ENCODE results near the gene ZNF446.
"Not testable (repeated sequence)": the region's sequence is repeated elsewhere in the genome, so short reads cannot be mapped to it uniquely, and the experiment has no call there.

ZNF446 gene

DNA sequence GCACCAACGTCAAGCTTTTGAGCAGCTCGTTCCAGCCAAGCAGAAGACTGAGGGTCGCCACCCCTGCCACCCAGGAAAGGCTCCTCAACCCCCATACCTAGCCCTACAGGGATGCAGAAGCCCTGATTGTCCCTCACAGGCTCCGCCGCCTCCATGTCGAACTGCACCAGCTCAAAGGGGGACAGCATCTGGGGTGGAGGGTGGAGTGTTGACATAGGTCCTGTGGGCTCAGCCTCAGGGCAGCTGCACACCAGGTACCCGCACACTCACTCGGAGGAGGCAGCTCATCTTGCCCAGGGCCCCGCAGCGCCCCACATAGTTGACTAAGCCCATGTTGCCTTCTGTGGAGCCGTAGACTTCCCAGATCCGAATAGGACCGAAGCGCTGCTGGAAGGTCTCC lies 24.1 kb downstream of the ZNF446 start:
- no peak for DNase-seq (ENCODE audit: low spot score)

DNA sequence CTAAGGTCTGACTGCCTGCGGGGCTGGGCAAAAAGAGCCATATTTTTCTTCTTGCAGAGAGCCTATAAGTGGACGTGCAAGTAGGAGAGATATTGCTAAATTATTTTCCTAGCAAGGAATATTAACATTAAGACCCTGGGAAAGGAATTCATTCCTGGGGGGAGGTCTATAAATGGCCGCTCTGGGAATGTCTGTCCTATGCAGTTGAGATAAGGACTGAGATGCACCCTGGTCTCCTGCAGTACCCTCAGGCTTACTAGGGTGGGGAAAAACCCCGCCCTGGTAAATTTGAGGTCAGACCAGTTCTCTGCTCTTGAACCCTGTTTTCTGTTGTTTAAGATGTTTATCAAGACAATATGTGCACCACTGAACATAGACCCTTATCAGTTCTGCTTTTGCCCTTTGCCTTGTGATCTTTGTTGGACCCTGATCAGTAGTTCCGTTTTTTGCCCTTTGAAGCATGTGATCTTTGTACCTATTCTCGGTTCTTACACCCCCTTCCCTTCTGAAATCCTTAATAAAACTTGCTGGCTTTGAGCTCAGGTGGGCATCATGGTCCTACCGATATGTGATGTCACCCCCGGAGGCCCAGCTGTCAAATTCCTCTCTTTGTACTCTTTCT lies 31.6 kb downstream of the ZNF446 start:
- DNase-seq (ENCODE audit: low spot score) = not testable (repeated sequence)

DNA sequence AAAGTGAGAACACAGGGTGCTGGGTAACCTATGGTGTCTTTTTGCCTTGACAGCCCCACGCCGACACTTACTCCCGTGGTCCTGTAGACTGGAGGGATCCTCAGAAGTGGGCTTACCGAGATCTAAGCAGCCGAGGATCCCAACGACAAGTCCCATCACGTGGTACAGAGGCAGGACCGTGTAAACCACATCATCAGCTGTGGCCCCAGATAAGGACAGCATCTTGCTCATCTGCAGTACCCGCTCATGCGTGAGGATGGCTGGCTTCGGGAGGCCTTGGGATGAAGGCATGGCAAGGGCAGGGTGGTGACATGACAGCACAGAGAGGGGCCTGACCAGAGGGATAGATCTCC lies 33.6 kb downstream of the ZNF446 start:
- no peak for DNase-seq (ENCODE audit: low spot score)

DNA sequence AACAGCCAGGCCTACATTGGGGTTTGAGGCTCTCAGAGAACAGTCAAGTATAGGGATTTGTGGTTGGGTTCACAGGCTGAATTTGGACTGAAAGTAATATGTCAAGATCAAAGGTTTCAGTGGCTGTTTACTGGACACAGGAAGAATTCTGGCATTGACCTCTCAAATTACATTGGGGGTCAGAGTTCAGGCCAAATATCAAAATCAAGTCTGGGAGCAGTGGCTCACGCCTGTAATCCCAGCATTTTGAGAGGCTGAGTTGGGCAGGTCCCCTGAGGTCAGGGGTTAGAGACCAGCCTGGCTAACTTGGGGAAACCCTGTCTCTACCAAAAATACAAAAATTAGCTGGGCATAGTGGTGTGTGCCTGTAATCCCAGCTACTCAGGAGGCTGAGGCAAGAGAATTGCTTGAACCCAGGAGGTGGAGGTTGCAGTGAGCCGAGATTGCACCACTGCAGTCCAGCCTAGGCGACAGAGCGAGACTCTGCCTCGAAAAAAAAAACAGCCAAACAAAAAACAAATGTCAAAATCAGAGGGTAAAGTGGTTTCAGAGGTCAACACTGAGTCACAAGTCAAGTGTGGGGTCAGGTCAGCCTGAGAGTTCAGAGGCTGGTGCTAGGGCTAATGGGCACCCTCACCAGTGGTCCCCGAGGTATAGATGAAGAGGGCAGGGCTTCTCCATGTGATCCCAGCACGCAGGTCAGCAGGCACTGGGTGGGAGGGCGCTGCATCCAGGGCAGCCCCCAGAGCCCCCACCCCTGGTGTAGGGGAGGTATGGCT lies 34.1 kb downstream of the ZNF446 start:
- DNase-seq (ENCODE audit: low spot score) = no peak

DNA sequence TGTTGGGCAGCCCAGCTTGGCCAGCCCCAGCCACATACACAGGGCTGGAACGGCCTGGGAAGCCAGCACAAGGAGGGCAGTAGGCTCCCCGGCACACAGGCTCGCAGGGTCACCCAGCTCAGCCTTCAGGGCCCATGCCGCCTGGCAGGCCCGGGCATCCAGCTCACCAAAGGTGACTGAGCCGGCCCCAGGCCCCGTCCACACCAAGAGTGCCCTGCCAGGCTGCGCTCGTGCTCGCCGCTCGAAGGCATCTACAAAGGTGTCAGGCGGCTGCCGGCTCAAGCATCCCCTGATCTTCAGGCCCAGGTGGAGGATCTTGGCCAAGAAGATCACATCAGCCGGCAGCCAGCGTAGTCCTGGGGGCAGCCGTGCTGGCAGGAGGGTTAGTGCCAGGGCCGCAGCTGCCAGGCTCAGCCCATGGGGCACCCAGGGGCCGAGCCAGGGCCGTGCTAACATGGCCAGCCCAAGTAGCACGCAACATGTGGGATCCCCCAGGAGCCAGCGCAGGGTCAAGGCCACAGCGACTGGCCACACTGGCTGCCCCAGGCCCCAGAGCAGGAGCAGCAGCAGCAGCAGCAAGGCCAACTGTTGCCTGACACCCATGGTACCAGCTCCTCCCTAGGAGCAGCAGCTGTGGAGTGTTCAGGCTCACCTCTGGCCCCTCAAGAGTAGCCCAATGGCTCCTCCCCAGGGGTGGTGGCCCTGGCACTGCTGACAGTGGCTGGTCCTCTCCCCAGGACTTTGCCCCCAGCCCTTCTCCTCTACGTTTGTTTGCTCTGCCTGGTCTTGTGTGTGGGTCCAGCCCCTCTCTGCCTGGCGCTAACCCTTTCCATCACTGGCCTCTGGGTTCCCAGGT lies 35.4 kb downstream of the ZNF446 start, which contains the start of gene SLC27A5:
SLC27A5 (minus strand) TSS at position 640 of the 856 bp plus-strand sequence; CDS start at position 603, 37 bp downstream.
- DNase-seq (ENCODE audit: low spot score) = no peak

DNA sequence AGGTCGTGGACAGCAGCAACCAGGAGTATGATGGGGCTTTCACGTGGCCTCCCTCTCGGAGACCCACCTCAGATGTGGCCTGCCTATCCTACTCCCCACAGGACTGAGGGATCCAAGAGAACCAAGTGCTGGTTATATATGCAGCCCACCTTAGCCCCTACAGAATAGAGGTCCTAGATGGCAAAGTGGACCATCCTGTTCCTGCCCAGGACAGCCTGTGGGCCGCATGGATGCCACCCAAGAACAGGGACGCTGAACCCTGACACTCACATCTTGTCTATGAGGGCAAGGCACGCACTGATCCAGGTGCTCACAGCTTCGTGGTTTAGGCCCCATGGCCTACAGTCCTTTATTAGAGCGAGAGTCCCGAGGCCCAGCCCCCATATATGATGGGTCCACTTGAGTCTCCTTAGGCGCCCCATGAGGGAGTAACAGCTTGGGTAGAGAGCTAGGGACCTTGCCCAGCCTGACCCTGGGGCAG lies 37.1 kb downstream of the ZNF446 start:
- DNase-seq (ENCODE audit: low spot score) = no peak

DNA sequence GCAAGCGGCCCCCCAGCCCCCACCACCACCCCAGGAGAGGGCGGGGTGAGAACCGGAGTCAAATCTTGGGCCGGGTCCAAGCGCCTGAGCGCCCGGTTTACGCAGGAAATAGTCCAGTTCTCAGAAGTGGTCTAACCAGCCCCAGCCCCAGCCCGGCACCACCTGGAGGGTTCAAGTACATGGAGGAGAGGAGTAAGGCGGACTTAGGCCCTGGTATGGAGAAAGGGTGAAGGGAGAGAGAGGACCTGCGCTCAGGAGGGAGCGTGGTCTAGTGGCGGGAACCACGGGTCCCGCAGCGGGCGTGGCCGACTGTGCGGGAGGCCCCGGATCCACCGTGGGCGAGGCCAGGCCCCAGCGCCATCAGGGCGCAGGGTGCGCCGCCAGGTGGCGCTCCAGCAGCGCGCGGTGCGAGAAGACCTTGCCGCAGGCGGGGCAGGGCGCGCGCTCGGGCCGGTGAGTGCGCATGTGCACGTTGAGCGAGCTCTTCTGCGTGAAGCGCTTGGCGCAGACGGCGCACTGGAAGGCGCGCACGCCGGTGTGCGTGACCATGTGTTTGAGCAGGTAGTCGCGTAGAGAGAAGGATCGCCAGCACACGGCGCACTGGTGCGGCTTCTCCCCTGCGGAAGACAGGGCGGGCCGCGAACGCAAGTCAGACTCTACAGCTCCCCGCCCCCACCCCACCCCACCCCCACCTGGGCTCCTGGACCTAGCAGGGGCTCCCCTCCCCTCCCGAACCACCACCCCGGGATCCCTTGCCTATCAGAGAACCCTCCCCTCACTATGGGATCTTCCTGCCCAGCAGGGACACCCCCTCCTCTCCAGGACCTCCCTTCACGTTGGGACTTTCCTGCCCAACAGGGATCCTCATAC lies 37.8 kb downstream of the ZNF446 start:
- peak; percentile 86 for DNase-seq (ENCODE audit: low spot score)

DNA sequence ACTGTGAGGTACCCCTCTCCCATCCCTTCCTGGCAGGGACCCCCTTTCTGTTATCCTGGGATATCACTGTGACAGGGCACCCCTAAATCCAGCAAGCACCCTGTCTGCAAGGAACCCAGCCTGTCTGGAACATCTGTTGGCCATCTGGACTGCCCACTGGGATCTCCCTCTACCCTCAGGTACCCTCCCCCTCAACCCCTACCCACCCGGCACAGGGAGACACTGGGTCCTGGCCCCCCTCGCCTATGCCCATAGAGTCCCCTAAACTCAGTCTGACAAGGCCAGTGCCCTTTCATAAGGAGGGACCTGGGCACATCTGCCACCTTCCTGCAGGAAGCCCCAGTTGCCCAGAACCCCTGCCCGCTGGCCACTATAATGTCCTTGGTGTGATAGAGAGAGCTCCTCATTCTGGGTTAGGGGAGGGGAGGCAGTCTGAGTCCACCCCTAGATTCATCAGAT lies 38.4 kb downstream of the ZNF446 start:
- no peak for DNase-seq (ENCODE audit: low spot score)

DNA sequence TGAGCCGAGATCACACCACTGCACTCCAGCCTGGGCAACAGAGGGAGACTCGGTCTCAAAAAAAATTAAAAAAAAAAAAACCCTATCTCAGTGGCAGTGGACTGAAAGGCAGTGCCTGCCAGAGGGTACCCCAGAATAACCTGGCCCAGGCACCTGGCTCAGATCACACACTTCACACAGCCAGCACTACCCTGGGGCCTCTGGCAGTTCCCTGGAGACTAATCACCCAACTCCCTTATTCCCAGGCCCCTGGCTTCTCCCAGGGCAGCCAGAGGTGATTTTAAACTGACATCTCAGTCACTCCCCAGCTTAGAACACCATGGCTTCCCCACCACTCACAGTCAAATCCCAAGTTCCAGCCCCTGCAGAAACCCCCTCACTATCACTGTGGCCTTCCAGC lies 39.1 kb downstream of the ZNF446 start:
- DNase-seq (ENCODE audit: low spot score) = no peak

DNA sequence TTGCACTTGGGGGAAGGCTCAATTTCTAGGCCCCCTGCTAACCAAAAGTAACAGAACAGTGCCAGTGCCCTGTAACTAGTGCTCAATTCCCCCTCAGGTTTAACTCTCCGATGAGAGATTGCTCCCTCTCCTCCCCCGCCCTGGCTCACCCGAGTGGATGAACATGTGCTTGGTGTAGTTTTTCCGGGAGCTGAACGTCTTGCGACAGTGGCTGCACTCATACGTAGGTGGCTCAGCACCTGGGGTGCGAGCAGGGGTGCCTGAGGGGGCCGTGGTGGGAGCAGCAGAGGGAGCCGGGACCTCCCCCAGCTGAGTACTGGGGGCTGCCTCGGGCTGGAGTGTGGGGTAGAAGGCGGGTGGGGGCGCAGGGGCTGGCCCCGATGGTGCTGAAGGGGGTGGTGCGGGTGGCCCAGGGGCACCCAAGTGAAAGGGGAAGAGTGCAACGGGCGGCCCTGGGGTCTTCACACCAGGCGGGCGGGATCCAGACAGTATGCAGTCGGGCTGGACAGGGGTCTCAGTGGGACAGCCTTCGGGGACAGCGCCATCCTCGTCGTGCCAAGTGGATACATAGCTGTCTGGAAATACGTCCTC lies 40.2 kb downstream of the ZNF446 start:
- no peak for DNase-seq (ENCODE audit: low spot score)

DNA sequence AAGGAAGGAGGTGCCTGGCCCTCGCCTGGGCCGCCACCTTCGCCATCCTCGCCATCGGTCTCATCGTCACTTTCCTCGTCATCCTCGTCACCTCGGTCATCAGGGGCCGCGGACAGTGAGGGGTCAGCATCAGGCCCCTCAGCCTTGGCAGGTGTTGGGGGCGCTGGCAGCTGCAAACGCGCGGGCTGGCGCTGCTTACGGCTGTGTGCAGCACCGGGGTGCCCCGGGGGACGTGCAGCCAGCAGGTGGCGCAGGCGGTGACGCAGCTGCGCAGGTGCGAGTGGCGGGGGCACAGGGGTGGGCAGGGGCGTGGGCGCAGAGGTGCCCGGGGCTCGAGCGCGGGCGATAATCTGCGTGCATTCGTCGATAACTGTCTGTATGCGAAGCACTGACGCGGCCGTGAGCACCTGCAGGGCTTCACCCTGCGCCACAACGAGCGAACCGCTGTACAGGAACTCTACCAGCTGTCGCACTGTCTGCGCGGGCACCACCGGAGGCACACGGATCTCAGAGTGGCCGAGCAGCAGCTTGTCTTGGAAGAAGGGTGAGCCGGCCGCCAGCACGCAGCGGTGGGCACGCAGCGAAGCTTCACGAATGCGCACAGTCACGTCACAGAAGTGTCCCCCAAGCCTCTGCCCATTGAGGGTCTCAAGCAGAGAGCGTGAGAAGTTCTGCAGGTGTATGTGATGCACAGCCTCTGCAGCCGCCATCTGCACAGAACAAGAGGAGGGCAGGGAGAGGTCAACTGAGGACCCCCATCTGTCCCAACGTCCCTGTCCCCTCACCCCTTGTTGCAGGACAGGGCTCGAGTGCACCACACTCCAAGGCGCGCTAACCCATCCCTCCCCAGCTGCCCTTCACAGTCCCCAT lies 41.0 kb downstream of the ZNF446 start:
- no peak for DNase-seq (ENCODE audit: low spot score)

DNA sequence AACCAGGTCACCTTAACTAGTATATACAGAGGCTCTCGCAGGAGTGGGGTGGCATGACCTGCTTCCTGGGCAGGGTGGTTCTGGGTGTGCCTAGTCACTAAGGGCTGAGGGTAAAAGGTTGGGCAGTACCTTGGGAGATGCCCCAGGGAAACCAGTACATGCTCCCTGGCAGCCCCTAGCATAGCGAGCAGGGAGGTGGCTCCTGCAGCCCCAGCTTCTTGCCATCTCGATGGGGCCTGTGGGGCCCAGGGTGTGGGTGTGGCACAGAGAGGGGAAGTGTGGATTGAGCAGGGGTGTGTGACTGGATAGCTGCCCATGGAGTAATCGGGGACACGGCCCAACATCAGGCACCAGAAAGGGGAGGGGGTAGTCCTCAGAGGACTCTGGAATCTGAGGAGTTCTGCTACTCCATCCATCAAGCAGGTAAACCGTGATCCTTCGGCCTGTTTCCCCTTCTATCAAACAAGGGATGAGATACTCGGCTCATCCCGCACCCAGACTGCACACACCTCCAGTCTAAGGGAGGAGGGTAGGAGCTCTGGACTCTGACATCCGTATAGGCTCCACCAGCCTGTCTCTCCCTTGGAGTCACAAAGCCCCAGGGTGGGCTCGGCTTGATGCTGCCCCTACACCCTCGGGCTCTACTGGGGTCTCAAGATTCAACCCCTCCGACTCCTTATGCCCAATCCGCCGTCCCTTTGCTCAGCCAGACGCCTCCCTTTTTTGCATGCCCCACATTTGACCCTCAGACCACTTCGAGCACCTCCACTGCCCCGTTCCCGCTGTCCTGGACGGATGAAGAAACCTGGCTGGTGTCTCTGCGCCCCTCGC lies 42.3 kb downstream of the ZNF446 start:
- no peak for DNase-seq (ENCODE audit: low spot score)

DNA sequence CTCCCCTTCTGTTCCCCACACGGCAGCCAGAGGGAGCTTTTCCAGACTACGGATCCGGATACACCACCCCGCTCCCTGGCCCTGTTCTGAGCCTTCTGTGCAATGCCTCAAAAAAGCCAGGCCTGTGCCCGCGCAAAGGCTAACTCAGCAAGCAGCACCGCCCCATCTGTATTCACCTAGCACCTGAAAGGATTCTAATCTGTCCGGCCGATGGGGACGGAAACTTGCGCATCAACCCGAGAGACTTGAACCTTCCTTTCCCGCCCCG lies 42.9 kb downstream of the ZNF446 start:
- peak; percentile 87 for DNase-seq (ENCODE audit: low spot score)

DNA sequence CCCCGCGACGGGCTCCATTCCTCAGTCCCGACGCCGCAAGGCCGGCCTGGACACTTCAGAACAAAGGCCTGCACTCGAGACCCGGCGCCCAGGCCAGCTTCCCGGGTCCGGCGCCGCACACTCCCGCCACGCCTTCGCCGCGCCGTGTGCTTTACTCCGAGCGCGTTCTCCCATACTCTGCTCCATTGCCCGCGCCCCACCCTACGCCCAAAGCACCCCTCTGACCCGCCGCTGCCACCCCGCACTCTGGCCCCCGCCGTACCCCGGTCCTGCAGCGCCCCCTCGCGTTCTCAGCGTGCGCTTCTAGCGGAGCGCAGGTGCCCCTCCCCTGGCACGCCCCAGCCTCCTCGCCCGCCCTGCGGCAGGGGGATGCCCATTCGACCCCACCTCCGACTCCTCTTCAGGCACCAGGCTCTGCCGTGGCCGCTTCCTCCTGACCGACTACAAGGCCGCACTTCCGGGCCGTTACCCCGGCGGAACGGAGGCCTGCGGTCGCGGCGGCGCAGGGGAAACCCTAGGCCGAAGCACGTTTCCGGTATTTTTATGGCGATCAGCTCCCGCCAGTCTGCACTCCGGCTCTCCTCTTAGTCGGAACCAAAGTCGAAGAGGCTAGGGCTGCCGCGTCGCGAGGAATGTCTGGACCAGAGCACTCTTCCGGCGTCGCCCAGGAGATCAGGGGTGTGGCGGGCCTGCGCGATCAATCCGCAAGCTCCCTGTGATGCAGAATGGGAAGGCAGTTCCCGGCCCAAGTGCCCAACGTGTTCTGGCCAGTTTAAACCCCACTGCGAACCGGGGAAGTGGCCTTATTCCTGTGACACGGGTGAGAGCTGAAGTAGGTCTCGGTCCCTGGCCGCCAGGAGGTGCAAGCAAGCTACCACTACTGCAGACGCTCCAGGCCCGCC lies 43.5 kb downstream of the ZNF446 start, which contains the start of gene ZBTB45:
ZBTB45 (minus strand) TSS at position 456 of the 902 bp plus-strand sequence. CDS start 2,137 bp downstream, outside the sequence.
- peak; percentile 90 for DNase-seq (ENCODE audit: low spot score)

DNA sequence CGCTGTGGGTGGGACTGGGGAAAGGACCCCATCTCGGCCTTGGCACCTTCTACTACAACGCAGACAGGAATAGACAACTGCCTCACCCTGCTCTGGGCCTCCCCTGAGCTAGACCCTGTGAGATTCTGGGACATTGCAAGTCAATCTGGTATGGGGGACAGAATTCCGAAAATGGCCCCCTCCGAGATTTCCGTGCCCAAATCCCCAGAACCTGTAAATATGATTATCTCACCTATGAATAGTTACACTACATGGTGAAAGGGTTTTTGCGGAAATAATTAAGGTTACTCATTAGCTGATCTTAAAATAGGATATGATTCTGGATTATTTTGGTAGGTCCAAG lies 44.1 kb downstream of the ZNF446 start:
- no peak for DNase-seq (ENCODE audit: low spot score)

DNA sequence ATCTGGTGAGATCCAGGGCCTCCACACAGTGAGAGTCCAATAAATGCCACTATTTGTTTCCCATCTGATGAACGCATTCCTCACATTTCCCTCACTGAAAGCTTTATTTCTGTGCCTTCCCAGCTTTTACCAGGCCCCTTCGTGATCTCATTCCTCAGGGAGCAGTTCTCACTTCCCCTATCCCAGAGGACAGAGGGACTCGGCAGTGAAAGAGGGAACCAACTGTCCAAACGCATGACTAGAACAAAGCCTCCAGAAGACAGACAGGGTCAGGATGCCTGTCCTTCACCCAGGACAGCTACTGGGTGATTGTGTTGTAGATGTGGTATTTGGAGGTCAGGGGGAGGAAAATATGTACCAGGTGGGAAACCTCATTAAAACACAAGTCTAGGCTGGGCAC lies 45.5 kb downstream of the ZNF446 start:
- no peak for DNase-seq (ENCODE audit: low spot score)

DNA sequence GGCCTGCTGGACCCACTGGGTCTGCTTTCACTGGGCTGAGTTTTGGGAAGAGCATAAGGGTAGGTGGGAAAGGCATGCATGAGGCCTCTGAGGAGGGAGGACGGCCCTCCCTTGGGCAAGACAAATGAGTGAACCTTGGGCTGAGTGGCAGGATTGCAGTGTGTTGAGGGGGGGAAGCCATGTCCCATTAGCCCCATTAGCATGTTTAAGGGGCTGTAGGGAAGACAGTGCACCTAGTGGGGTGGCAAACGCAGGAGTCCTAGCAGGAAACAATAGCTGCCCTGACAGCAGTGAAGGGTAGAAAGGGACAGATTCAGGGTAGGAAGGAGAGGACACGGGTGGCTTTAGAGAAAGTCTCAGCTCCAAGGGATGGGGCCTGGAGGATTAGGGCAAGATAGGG lies 46.6 kb downstream of the ZNF446 start:
- DNase-seq (ENCODE audit: low spot score) = no peak

DNA sequence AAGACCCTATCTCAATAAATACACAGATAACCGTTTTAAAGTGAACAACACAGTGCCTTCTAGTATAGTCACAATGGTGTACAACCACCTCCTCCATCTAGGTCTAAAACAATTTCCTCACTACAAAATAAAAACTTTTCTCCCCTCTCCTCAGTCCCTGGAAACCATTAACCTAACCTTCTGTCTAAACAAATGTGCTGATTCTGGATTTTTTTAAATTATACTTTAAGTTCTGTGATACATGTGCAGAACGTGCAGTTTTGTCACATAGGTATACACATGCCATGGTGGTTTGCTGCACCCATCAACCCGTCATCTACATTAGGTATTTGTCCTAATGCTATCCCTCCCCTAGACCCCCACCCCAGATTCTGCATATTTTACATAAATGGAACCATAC lies 53.3 kb downstream of the ZNF446 start:
- no peak for DNase-seq (ENCODE audit: low spot score)

Data from AG08396 (cell line).